GM12878 (cell line): ENCODE data around the gene C1QTNF8. TPM values are rescaled to one million over a fixed set of nuclear protein-coding genes. Genes with fewer than 3 reads are reported as not detected.

ENCODE experiments used
- ATAC-seq: fragments of 200-7000 bp; cut with Tn5 transposase; 3 replicates; pipeline ENCODE4 v1.9.1; 2020; ENCODE audit warnings: mild to moderate bottlenecking, moderate library complexity
- BruUV-seq: library from RNA; stranded (reverse); fragments of 400-500 nt; replicated peaks from 2 replicates; lab custom pipeline; 2021; lab: Mats Ljungman, UMichigan
- CTCF ChIA-PET: fragments of 300-600 bp; sonication (Branson Sonifier 250); formaldehyde crosslinking; extraction: SDS; loops from one replicate; lab custom pipeline; 2021; ENCODE audit warnings: inconsistent platforms; lab: Yijun Ruan, JAX
- POLR2A ChIA-PET: fragments of 350-600 bp; formaldehyde crosslinking; extraction: SDS; loops from one replicate; lab custom pipeline; 2021; ENCODE audit warnings: inconsistent platforms; lab: Charles Lee
- RAD21 ChIA-PET: fragments of 300-600 bp; sonication (Branson Sonifier 250); formaldehyde crosslinking; loops from one replicate; lab custom pipeline; 2023; ENCODE audit warnings: antibody characterized with exemption; ENCODE audit not compliant: unreplicated experiment; lab: Charles Lee
- SMC1A ChIA-PET: fragments of 300-600 bp; sonication (Branson Sonifier 250); formaldehyde crosslinking; loops from one replicate; lab custom pipeline; 2023; ENCODE audit not compliant: unreplicated experiment, uncharacterized antibody; lab: Charles Lee
- DNase-seq: peaks from one replicate; pipeline ENCODE4 v3.0.0-alpha.2; 2011; ENCODE audit warnings: low read depth, low spot score
- FAIRE-seq: peaks from 3 replicates; lab custom pipeline; 2011; peaks lifted over from hg19 to GRCh38; lab: Jason Lieb, UNC
- H2AFZ ChIP-seq: 2 replicates; pipeline ENCODE4 v1.6.0; 2011; ENCODE audit warnings: low read depth, low read length, control low read depth; ENCODE audit not compliant: control insufficient read depth
- H3K27ac ChIP-seq: 2 replicates; pipeline ENCODE4 v1.5.1; 2011; ENCODE audit warnings: control low read depth; ENCODE audit not compliant: control insufficient read depth, insufficient read depth
- H3K27me3 ChIP-seq, 2 experiments: replicated peaks in 1 of 2; 2 replicates each; pipeline versions ENCODE4 v1.6.0 to v1.6.1; 2011; ENCODE audit warnings: low read length in 1 of 2; ENCODE audit not compliant: control insufficient read depth in 2 of 2, insufficient read depth in 2 of 2
- H3K36me3 ChIP-seq, 2 experiments: 2 replicates each; pipeline ENCODE4 v1.5.1; 2011; ENCODE audit warnings: low read length in 1 of 2; ENCODE audit not compliant: control insufficient read depth in 2 of 2, insufficient read depth in 2 of 2
- H3K4me1 ChIP-seq: 2 replicates; pipeline ENCODE4 v1.6.1; 2011; ENCODE audit warnings: mild to moderate bottlenecking, low read length, moderate library complexity, mixed read lengths; ENCODE audit not compliant: control insufficient read depth, insufficient read depth
- H3K4me2 ChIP-seq: 2 replicates; pipeline ENCODE4 v1.6.0; 2011; ENCODE audit warnings: control low read depth; ENCODE audit not compliant: control insufficient read depth, insufficient read depth
- H3K4me3 ChIP-seq: fragments of 200-600 bp; sonication (generic); 2 replicates; pipeline ENCODE4 v1.5.1; 2016
- H3K79me2 ChIP-seq: 2 replicates; pipeline ENCODE4 v1.6.0; 2011; ENCODE audit warnings: low read length; ENCODE audit not compliant: control insufficient read depth, insufficient read depth
- H3K9ac ChIP-seq: 2 replicates; pipeline ENCODE4 v1.8.0; 2011; ENCODE audit warnings: low read length, control low read depth, mixed read lengths; ENCODE audit not compliant: control insufficient read depth, insufficient read depth
- H3K9me3 ChIP-seq: replicated peaks from 3 replicates; pipeline ENCODE4 v1.5.1; 2011; ENCODE audit warnings: mild to moderate bottlenecking, low read length; ENCODE audit not compliant: control insufficient read depth, insufficient read depth
- H4K20me1 ChIP-seq: 2 replicates; pipeline ENCODE4 v1.6.0; 2011; ENCODE audit not compliant: control insufficient read depth, insufficient read depth
- CEBPB ChIP-seq, 2 experiments: fragments of 150-350 bp in 1 of 2; IDR thresholded peaks; 2 replicates each; pipeline ENCODE4 v1.6.1; 2012 to 2014; ENCODE audit warnings: low read depth in 2 of 2, low read length in 2 of 2, borderline replicate concordance in 1 of 2, inconsistent platforms in 1 of 2
- CEBPZ ChIP-seq: fragments of 150-350 bp; IDR thresholded peaks from 2 replicates; pipeline ENCODE4 v1.6.1; 2016; ENCODE audit warnings: low read depth, low read length
- DPF2 ChIP-seq: fragments of 450-650 bp; IDR thresholded peaks from 2 replicates; pipeline ENCODE4 v1.6.1; 2017; ENCODE audit warnings: mild to moderate bottlenecking
- IKZF1 ChIP-seq: fragments of 450-650 bp; conservative IDR thresholded peaks from 2 replicates; pipeline ENCODE4 v1.6.1; 2017; ENCODE audit warnings: antibody characterized with exemption, mild to moderate bottlenecking
- IRF5 ChIP-seq: fragments of 450-650 bp; IDR thresholded peaks from 2 replicates; pipeline ENCODE4 v1.6.1; 2017; ENCODE audit warnings: borderline replicate concordance
- MTA3 ChIP-seq: IDR thresholded peaks from 2 replicates; pipeline ENCODE4 v1.6.1; 2012; ENCODE audit warnings: low read length, inconsistent platforms, borderline replicate concordance
- NFXL1 ChIP-seq: fragments of 450-650 bp; IDR thresholded peaks from 2 replicates; pipeline ENCODE4 v1.6.1; 2017; ENCODE audit warnings: antibody characterized with exemption, mild to moderate bottlenecking, borderline replicate concordance
- NFYB ChIP-seq: IDR thresholded peaks from 2 replicates; pipeline ENCODE4 v1.6.1; 2011; ENCODE audit warnings: low read depth, mild to moderate bottlenecking, low read length, improper control_type of control experiment, moderate library complexity; ENCODE audit not compliant: insufficient read depth
- NKRF ChIP-seq: fragments of 450-650 bp; conservative IDR thresholded peaks from 2 replicates; pipeline ENCODE4 v1.6.1; 2017; ENCODE audit warnings: mild to moderate bottlenecking, moderate library complexity
- PAX5 ChIP-seq: IDR thresholded peaks from 2 replicates; pipeline ENCODE4 v1.6.1; 2011; ENCODE audit warnings: low read depth, low read length, borderline replicate concordance
- SKIL ChIP-seq: fragments of 450-650 bp; IDR thresholded peaks from 2 replicates; pipeline ENCODE4 v1.6.1; 2017; ENCODE audit warnings: mild to moderate bottlenecking, low read depth, inconsistent platforms; ENCODE audit not compliant: poor library complexity, severe bottlenecking
- WRNIP1 ChIP-seq: IDR thresholded peaks from 2 replicates; pipeline ENCODE4 v1.6.1; 2011; ENCODE audit warnings: low read depth, low read length, improper control_type of control experiment, borderline replicate concordance
- WGBS: methylation state at CpG from one replicate; pipeline ENCODE4 v1.1.6; 2016; ENCODE audit warnings: low lambda C conversion rate; ENCODE audit not compliant: insufficient replicate concordance, insufficient coverage; ENCODE audit errors: missing lambda C conversion rate; 5-methylcytosine and 5-hydroxymethylcytosine counted together
- in situ Hi-C: fragments of 300-500 bp; cut with MboI; formaldehyde crosslinking; loops from 9 replicates; pipeline ENCODE4 v1.14.3; 2018; ENCODE audit warnings: mixed read lengths
- intact Hi-C: fragments of 100-400 bp; cut with micrococcal nuclease; formaldehyde crosslinking; loops from one replicate; pipeline ENCODE4 v1.14.2; 2022; ENCODE audit not compliant: unreplicated experiment
- polyA plus RNA-seq, 11 experiments: library from polyadenylated mRNA; depleted of rRNA in 4 of 11; unstranded in 6 of 11; stranded (reverse) in 5 of 11; fragments of >200 nt; fragmentation: Nextera tagmentation in 4 of 11; fragmentation: Illumina TruSeq in 1 of 11; extraction: Ambion mirVana in 4 of 11; extraction: Trizol in 1 of 11; gene quantifications; 1 replicate in 1 of 11; 2 replicates in 10 of 11; pipeline versions ENCODE4 v1.2.1 to v1.2.3, GENCODE V29; 2011 to 2016; ENCODE audit warnings: inconsistent platforms in 2 of 11, missing spikeins in 2 of 11, low read depth in 1 of 11
- total RNA-seq, 4 experiments: library from RNA; depleted of rRNA in 3 of 4; stranded (reverse); fragments of >200 nt in 3 of 4; fragmentation: Illumina TruSeq in 1 of 4; extraction: Trizol in 1 of 4; gene quantifications; 2 replicates each; pipeline versions ENCODE4 v1.2.1 to v1.2.3, GENCODE V29; 2013 to 2021

Gene C1QTNF8
- total and polyA plus RNA-seq, 10 of the 15 experiments (the other 5 are each of a cell fraction or from before 2014, with no cell fraction given): not detected

- no peaks in the 10 kb centered on the region for H3K36me3 ChIP-seq
- ChIA-PET RAD21 (no interaction called here), POLR2A (no interaction called here), CTCF (no interaction called here), SMC1A (no interaction called here)
- H3K27ac ChIP-seq: no peak overlapping the region
- ATAC-seq (no peak), FAIRE-seq (no peak), DNase-seq (no peak)
- no peaks in the 10 kb centered on the region for H3K4me1 ChIP-seq
- no peaks in the 10 kb centered on the region for H3K27me3 ChIP-seq
- H3K4me2 ChIP-seq: no peak overlapping the region
- H3K4me3 ChIP-seq: no peak overlapping the region
- 91% methylated on average over 7 of the region's 13 CpGs for WGBS
- in situ Hi-C loops (no loop called here), intact Hi-C loops (no loop called here)
- H3K79me2 ChIP-seq: no peaks in the 10 kb centered on the region
- H3K9ac ChIP-seq: no peak overlapping the region
- H2AFZ ChIP-seq: no peak overlapping the region
- H4K20me1 ChIP-seq: no peaks in the 10 kb centered on the region
- TF ChIP-seq WRNIP1 (no peak), NFXL1 (no peak), DPF2 (no peak), IKZF1 (no peak), SKIL (no peak), PAX5 (no peak), MTA3 (no peak), NKRF (no peak), NFYB (no peak), IRF5 (no peak), CEBPZ (no peak), CEBPB (IDR thresholded peaks at IDR 0.05; ENCODE audit: borderline replicate concordance in 1 of 2, low read depth in 2 of 2, low read length in 2 of 2) (no peak)
- no TSS peak for BruUV-seq
- H3K9me3 ChIP-seq: no peaks in the 10 kb centered on the region
These were observed 22.8 kb downstream of the C1QTNF8 start for GRCh38 chr16:1073262-1073558.
